ENCODE data around the gene NRG3.
"Not testable (repeated sequence)": the region's sequence is repeated elsewhere in the genome, so short reads cannot be mapped to it uniquely, and the experiment has no call there.

Gene NRG3

DNA sequence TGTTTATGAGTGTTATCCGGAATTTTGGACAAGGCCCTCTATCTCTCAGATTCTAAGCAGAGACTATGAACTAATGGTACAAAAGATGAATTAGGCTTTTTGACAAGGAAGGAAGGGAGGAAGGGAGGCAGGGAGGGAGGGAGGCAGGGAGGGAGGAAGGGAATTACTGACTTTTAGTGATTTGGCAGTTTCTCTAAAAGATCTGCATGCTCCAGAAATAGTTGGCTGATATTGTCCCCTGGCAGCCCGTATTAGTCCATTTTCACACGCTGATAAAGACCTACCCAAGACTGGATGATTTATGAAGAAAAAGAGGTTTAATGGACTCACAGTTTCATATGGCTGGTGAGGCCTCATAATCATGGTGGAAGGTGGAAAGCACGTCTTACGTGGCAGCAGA is 1093.5 kb downstream of the NRG3 start:
- Histone ChIP-seq H3K27me3 (ENCODE audit: control insufficient read depth, insufficient read depth, low read length) (no peaks in the 10 kb centered on the region), H3K4me2 (ENCODE audit: low read length) (no peak overlapping the region), H3K4me3 (ENCODE audit: low read length) (no peak overlapping the region), H3K4me1 (ENCODE audit: control insufficient read depth, insufficient read depth, low read length) (no peaks in the 10 kb centered on the region), H3K9ac (ENCODE audit: low read depth, low read length) (no peak overlapping the region), H3K9me3 (replicated peaks; ENCODE audit: low read length) (no peaks in the 10 kb centered on the region), H3K36me3 (ENCODE audit: insufficient read depth, low read length) (no peaks in the 10 kb centered on the region)

DNA sequence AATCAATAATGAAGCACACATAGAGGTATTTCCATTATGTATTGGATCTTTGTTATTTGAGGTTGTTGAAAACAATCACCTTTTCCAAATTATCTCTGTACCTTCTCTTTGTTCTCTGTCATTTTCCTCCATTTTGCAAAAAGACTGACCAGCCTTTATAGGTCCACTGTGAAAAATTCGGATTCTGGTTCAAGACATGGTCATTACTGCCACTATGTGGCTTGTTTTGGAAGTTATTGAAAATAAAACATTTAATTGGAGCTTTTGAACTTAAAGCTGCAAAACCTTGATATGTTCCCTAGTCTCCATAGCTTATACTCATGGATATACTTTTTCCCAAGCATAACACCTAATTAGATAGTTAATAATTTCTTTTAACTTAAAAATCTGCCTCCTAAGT is 1094.4 kb downstream of the NRG3 start:
- Histone ChIP-seq H3K4me1 (ENCODE audit: control insufficient read depth, insufficient read depth, low read length) (no peaks in the 10 kb centered on the region), H3K9ac (ENCODE audit: low read depth, low read length) (no peak overlapping the region), H3K4me2 (ENCODE audit: low read length) (no peak overlapping the region), H3K9me3 (replicated peaks; ENCODE audit: low read length) (no peaks in the 10 kb centered on the region), H3K4me3 (ENCODE audit: low read length) (no peak overlapping the region), H3K27me3 (ENCODE audit: control insufficient read depth, insufficient read depth, low read length) (no peaks in the 10 kb centered on the region), H3K36me3 (ENCODE audit: insufficient read depth, low read length) (no peaks in the 10 kb centered on the region)

DNA sequence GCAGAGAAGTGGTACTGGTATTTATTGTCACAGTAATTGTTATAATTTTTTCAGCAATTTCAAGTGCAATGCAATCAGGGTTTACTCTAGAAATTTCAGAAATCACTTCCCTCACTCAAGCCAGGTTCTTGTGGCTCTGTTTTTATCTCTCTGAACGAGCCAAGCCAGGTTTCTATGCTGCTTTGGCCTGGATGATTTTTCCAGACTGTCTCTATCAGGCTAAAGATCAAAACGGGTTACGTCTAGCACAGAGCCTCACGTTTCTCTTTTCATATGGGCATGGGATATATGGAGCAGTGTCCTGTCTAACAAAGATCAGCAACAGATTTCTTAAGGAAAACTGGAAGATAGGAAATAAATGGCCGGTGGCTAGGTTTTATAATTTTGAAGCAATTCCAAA is 1105.3 kb downstream of the NRG3 start:
- Histone ChIP-seq H3K4me3 (ENCODE audit: low read length) (no peak overlapping the region), H3K9ac (ENCODE audit: low read depth, low read length) (no peak overlapping the region), H3K4me1 (ENCODE audit: control insufficient read depth, insufficient read depth, low read length) (peaks cover 27% of the 10 kb centered on the region)

DNA sequence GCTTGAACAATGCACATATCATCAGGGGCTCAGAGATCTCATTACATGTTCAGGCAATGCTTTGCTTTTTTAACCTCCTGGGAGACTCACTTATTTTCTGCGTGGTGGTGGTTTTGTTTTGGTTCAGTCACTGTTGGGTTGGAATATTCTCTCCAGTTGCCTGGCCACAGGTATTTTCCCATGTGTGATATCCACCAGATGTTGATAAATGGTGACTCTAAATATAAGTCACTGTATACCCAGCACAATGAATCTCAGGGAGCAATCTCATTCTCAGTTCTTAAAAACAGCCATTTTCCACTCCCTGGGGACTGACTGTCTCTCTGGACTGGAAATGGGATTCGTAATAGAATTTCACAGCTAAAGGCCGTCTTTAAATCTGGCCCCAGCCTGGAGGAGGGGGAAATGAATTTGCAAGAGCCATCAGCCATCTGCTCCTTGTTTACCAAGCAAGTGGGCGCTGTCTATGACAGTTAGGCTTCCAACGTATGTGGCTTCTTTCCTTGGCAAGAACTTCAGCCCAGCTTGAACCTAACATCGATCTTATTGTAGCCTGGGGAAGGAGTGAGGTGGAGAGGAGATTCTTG is 1106.2 kb downstream of the NRG3 start:
- peak overlapping the region; percentile 61 for H3K9ac ChIP-seq (ENCODE audit: low read depth, low read length)
- H3K36me3 ChIP-seq (ENCODE audit: insufficient read depth, low read length): no peaks in the 10 kb centered on the region
- peak overlapping the region; percentile 53 for H3K4me2 ChIP-seq (ENCODE audit: low read length)
- H3K4me1 ChIP-seq (ENCODE audit: control insufficient read depth, insufficient read depth, low read length): peaks cover 27% of the 10 kb centered on the region
- H3K4me3 ChIP-seq (ENCODE audit: low read length): peak overlapping the region; percentile 28
- no peaks in the 10 kb centered on the region for H3K9me3 ChIP-seq (replicated peaks; ENCODE audit: low read length)
- no peaks in the 10 kb centered on the region for H3K27me3 ChIP-seq (ENCODE audit: control insufficient read depth, insufficient read depth, low read length)

More for the DNA sequence above, 1105.3 kb downstream of the NRG3 start:
- H3K9me3 ChIP-seq (replicated peaks; ENCODE audit: low read length): no peaks in the 10 kb centered on the region
- H3K36me3 ChIP-seq (ENCODE audit: insufficient read depth, low read length): no peaks in the 10 kb centered on the region
- peak overlapping the region; percentile 16 for H3K4me2 ChIP-seq (ENCODE audit: low read length)
- H3K27me3 ChIP-seq (ENCODE audit: control insufficient read depth, insufficient read depth, low read length): no peaks in the 10 kb centered on the region

DNA sequence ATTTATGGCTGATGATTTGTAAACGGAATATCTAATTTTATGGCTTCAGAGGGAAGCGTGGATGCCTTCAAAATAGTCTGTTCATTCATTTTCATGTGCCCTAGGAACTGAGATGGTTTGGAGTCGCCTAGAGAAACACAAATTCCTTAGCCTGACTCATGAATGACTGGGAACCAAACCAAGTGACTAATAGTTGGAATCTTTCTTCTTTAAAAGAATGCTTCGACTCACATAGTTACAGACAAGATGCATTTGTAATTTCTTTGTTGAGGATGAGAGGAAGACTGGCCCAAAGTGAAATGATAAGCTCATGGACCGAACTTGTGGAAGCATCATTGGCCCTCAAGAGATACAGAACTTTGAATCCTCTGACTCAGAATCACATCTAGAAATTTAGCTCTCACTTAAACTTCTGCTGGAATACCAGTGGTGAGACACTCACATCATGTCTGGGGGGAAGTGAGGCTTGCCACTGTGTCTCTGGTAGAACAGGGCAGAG is 1107.2 kb downstream of the NRG3 start:
- Histone ChIP-seq H3K4me2 (ENCODE audit: low read length) (peak overlapping the region; percentile 65), H3K36me3 (ENCODE audit: insufficient read depth, low read length) (no peaks in the 10 kb centered on the region), H3K9ac (ENCODE audit: low read depth, low read length) (peak overlapping the region; percentile 59), H3K27me3 (ENCODE audit: control insufficient read depth, insufficient read depth, low read length) (no peaks in the 10 kb centered on the region), H3K4me3 (ENCODE audit: low read length) (peak overlapping the region; percentile 3), H3K4me1 (ENCODE audit: control insufficient read depth, insufficient read depth, low read length) (peaks cover 27% of the 10 kb centered on the region), H3K9me3 (replicated peaks; ENCODE audit: low read length) (no peaks in the 10 kb centered on the region)

DNA sequence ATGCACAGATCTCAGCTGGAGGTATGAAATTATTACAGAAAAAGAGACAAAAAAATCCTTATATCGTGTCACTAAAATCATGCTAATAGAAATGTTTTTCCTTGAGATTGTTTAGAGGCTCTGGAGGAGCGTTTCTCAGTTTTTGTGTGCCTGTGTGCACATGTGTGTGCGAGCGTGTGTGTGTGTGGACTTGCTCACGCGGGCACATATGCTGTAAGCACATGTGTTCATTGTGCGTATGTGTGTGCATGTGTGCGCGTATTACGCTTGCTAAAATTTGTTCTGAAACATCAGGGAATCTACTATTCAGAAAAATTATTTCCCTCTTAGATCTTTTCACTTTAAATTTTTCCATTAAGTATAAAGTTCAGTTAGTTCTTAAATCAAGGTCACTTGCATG is 1111.2 kb downstream of the NRG3 start:
- Histone ChIP-seq H3K9me3 (replicated peaks; ENCODE audit: low read length) (no peaks in the 10 kb centered on the region), H3K36me3 (ENCODE audit: insufficient read depth, low read length) (no peaks in the 10 kb centered on the region), H3K9ac (ENCODE audit: low read depth, low read length) (no peak overlapping the region), H3K4me3 (ENCODE audit: low read length) (no peak overlapping the region), H3K27me3 (ENCODE audit: control insufficient read depth, insufficient read depth, low read length) (no peaks in the 10 kb centered on the region), H3K4me1 (ENCODE audit: control insufficient read depth, insufficient read depth, low read length) (peaks cover 19% of the 10 kb centered on the region), H3K4me2 (ENCODE audit: low read length) (no peak overlapping the region)

DNA sequence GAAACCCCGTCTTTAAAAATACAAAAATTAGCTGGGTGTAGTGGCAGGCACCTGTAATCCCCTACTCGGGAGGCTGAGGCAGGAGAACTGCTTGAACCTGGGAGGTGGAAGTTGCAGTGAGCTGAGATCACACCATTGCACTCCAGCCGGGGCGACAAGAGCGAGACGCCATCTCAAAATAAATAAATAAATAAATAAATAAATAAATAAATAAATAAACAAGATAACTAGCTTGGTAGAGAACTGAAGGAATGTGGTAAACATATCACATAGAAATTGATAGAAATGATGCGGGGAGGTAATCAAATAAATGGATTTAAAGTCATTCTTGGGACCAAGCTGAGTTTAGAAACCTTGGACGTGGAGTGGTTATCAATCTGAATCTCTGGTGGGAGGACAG is 1131.5 kb downstream of the NRG3 start:
- H3K9me3 ChIP-seq (replicated peaks; ENCODE audit: low read length); H3K4me2 ChIP-seq (ENCODE audit: low read length); H3K9ac ChIP-seq (ENCODE audit: low read depth, low read length); H3K27me3 ChIP-seq (ENCODE audit: control insufficient read depth, insufficient read depth, low read length); H3K4me1 ChIP-seq (ENCODE audit: control insufficient read depth, insufficient read depth, low read length); H3K36me3 ChIP-seq (ENCODE audit: insufficient read depth, low read length); H3K4me3 ChIP-seq (ENCODE audit: low read length): not testable (repeated sequence)

DNA sequence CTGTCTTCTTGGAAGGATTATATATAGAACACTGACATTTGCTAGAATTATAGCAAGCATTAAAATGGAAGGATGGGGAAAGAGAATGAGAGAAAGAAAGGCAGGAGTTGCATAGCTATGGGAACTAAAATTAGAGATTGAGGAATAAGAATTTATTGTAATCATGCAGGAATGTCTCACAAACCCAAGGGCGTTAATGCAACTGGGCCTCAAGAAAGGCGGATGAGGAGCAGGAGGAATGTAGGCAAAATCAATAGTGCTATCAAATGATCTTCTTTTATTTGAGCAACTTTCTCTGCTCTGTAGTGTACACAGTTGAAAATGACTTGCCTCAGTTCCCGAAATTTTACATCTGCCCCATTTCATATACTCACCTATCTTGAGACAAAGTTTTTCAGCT is 1132.5 kb downstream of the NRG3 start:
- Histone ChIP-seq H3K9me3 (replicated peaks; ENCODE audit: low read length) (no peaks in the 10 kb centered on the region), H3K27me3 (ENCODE audit: control insufficient read depth, insufficient read depth, low read length) (no peaks in the 10 kb centered on the region), H3K36me3 (ENCODE audit: insufficient read depth, low read length) (no peaks in the 10 kb centered on the region), H3K4me3 (ENCODE audit: low read length) (no peak overlapping the region), H3K4me1 (ENCODE audit: control insufficient read depth, insufficient read depth, low read length) (no peaks in the 10 kb centered on the region), H3K4me2 (ENCODE audit: low read length) (no peak overlapping the region), H3K9ac (ENCODE audit: low read depth, low read length) (no peak overlapping the region)

DNA sequence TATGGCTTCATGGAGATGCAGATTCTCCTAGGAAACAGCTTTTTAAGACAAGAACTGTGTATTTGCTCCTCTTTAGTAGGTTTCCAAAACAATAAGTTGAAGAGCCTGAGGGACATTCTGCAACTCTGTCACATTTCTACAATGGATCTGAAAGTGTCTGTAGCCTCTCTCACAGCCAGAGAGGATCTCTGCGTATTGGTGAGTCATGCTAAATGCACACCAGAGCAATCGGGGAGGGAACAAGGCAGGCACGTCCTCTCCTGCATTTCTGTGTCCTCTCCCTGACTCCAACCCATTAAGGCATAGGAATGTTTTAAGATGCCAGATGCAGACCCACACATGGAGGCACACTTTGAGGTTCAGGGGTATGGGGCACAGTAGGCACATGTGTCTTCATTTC is 1137.9 kb downstream of the NRG3 start:
- no peaks in the 10 kb centered on the region for H3K36me3 ChIP-seq (ENCODE audit: insufficient read depth, low read length)
- H3K27me3 ChIP-seq (ENCODE audit: control insufficient read depth, insufficient read depth, low read length): no peaks in the 10 kb centered on the region
- H3K4me1 ChIP-seq (ENCODE audit: control insufficient read depth, insufficient read depth, low read length): no peaks in the 10 kb centered on the region
- H3K4me3 ChIP-seq (ENCODE audit: low read length): no peak overlapping the region
- no peak overlapping the region for H3K4me2 ChIP-seq (ENCODE audit: low read length)
- no peaks in the 10 kb centered on the region for H3K9me3 ChIP-seq (replicated peaks; ENCODE audit: low read length)
- H3K9ac ChIP-seq (ENCODE audit: low read depth, low read length): no peak overlapping the region

DNA sequence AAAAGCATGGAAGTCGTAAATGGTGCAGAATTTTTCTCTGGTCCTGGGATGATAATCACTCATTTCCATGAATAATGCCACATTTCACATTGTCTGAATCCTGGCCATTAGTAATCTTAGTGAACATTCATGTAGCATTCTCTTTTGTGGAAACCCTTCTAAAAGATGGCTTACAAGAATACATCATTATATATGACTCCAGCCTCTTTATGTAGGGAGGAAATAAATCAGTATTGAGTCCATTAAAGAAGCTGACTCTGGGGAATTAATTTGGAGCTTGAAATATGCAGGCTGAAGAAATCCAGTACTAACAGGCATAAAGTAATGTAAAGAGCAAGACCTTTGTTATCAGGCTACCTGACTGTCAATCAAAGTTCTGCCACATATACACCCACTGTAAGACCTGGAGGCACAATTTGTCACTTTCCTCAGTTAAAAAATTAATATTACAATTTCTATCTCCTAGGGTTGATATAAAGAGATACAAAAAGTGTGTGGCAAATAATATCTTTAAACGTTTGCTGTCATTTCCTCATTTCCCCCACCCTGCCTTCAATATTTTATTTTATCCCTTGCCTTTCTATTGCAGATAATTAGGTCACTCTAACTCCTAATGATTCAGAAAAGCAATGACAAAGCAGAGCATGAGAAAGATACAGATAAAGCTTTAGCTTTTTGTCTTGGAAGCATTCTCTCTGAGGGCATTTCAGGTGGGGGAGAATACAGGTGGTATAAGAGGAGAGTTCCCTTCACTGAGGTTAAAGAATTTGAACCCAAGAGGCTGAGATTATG is 1142.3 kb downstream of the NRG3 start:
- H3K4me3 ChIP-seq (ENCODE audit: low read length): no peak overlapping the region
- H3K9me3 ChIP-seq (replicated peaks; ENCODE audit: low read length): no peaks in the 10 kb centered on the region
- H3K27me3 ChIP-seq (ENCODE audit: control insufficient read depth, insufficient read depth, low read length): no peaks in the 10 kb centered on the region
- H3K4me1 ChIP-seq (ENCODE audit: control insufficient read depth, insufficient read depth, low read length): no peaks in the 10 kb centered on the region
- H3K9ac ChIP-seq (ENCODE audit: low read depth, low read length): no peak overlapping the region
- H3K36me3 ChIP-seq (ENCODE audit: insufficient read depth, low read length): no peaks in the 10 kb centered on the region
- no peak overlapping the region for H3K4me2 ChIP-seq (ENCODE audit: low read length)

DNA sequence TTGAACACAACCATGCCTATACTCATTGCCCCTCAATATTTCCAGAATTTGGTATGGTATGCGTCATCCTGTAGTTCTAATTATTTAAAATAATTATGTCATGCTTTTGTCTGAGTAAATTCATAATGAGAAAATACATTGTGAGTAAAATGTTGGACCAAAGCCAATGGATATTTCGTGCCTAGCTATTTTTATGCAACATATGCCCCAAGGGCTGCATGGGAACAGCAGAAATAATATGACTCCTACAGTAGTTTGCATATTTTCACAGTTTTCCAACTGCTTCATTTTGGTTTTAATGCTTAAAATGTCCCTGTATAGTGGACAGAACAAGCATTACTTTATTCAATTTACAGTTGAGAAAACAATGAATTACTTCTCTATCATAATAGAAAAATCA is 1148.7 kb downstream of the NRG3 start:
- H3K4me3 ChIP-seq (ENCODE audit: low read length): no peak overlapping the region
- no peaks in the 10 kb centered on the region for H3K36me3 ChIP-seq (ENCODE audit: insufficient read depth, low read length)
- no peaks in the 10 kb centered on the region for H3K27me3 ChIP-seq (ENCODE audit: control insufficient read depth, insufficient read depth, low read length)
- H3K9ac ChIP-seq (ENCODE audit: low read depth, low read length): no peak overlapping the region
- no peak overlapping the region for H3K4me2 ChIP-seq (ENCODE audit: low read length)
- no peaks in the 10 kb centered on the region for H3K4me1 ChIP-seq (ENCODE audit: control insufficient read depth, insufficient read depth, low read length)
- no peaks in the 10 kb centered on the region for H3K9me3 ChIP-seq (replicated peaks; ENCODE audit: low read length)

Data from skeletal muscle satellite cell (primary cell).